Esophagus muscularis mucosa (tissue), 4 donors: Measurements from ENCODE around the gene WSCD2. TPM values are rescaled to one million over a fixed set of nuclear protein-coding genes. Genes with fewer than 3 reads are reported as not detected.

Source experiments
- DNase-seq: peaks from one replicate; pipeline ENCODE4 v3.0.0-alpha.2; 2017; ENCODE audit errors: extremely low spot score
- H3K27ac ChIP-seq, 4 donors: fragments of 200-600 bp; sonication (generic); replicated peaks in 1 of 4; 1 replicate in 3 of 4; 2 replicates in 1 of 4; pipeline ENCODE4 v1.5.1; 2016 to 2019; ENCODE audit warnings: mild to moderate bottlenecking in 1 of 4
- H3K27me3 ChIP-seq, 4 donors: fragments of 200-600 bp; sonication (generic); one replicate each; pipeline versions ENCODE4 v1.5.1 to v1.6.0; 2016 to 2019
- H3K36me3 ChIP-seq, 4 donors: fragments of 200-600 bp; sonication (generic); one replicate each; pipeline ENCODE4 v1.5.1; 2016 to 2019
- H3K4me1 ChIP-seq, 4 donors: fragments of 200-600 bp; sonication (generic); one replicate each; pipeline ENCODE4 v1.5.1; 2016 to 2019
- H3K4me3 ChIP-seq, 4 donors: fragments of 200-600 bp; sonication (generic); 1 replicate in 2 of 4; 2 replicates in 2 of 4; pipeline ENCODE4 v1.5.1; 2016 to 2019; ENCODE audit warnings: mild to moderate bottlenecking in 4 of 4, moderate library complexity in 1 of 4
- H3K9me3 ChIP-seq, 4 donors: fragments of 200-600 bp; sonication (generic); 1 replicate in 3 of 4; 2 replicates in 1 of 4; pipeline ENCODE4 v1.5.1; 2016 to 2019
- CTCF ChIP-seq, 3 experiments: fragments of 200-600 bp in 2 of 3; fragments of 450-650 bp in 1 of 3; sonication (generic) in 2 of 3; IDR thresholded peaks; one replicate each; pipeline ENCODE4 v1.5.1; 2017 to 2019; ENCODE audit warnings: antibody characterized with exemption in 3 of 3, mild to moderate bottlenecking in 2 of 3, moderate library complexity in 1 of 3
- EP300 ChIP-seq: sonication (generic); formaldehyde crosslinking; IDR thresholded peaks from one replicate; pipeline ENCODE4 v1.6.1; 2017; ENCODE audit warnings: antibody characterized with exemption
- POLR2A ChIP-seq: fragments of 450-650 bp; IDR thresholded peaks from one replicate; pipeline ENCODE4 v1.6.1; 2017; ENCODE audit warnings: antibody characterized with exemption, moderate library complexity, mild to moderate bottlenecking, low read depth
- POLR2AphosphoS5 ChIP-seq, 2 donors: sonication (generic); formaldehyde crosslinking; IDR thresholded peaks; one replicate each; pipeline ENCODE4 v1.6.1; 2017; ENCODE audit warnings: antibody characterized with exemption in 2 of 2
- WGBS: methylation state at CpG from one replicate; pipeline ENCODE4 v1.1.5; 2018; 5-methylcytosine and 5-hydroxymethylcytosine counted together
- intact Hi-C: fragments of 100-400 bp; cut with DNase I; formaldehyde crosslinking; loops from one replicate; pipeline ENCODE4 v1.15.1; 2023
- total RNA-seq, 4 donors: library from RNA; depleted of rRNA; stranded (reverse); fragments of >200 nt; gene quantifications; one replicate each; pipeline versions ENCODE4 v1.1.0 to v1.2.1, GENCODE V29; 2016

Gene WSCD2
- total RNA-seq, 4 donors from 2014 or later, result 24.7 to 47.9 (median 30.4) TPM

- intact Hi-C loops, result no loop called here
- peaks cover 0 to 19% (median 5%) of the 10 kb centered on the region in 4 donors for H3K36me3 ChIP-seq
- H3K9me3 ChIP-seq, result peaks cover 0 to 5% (median 0%) of the 10 kb centered on the region in 4 donors
- DNase-seq, result no peak
- H3K27me3 ChIP-seq, result no peaks in the 10 kb centered on the region
- no peak overlapping the region for H3K4me3 ChIP-seq
- WGBS, result no CpG with 5 or more reads among the region's 1 CpG
- TF ChIP-seq POLR2A (no peak), EP300 (no peak), POLR2AphosphoS5 (IDR thresholded peaks at IDR 0.05) (no peak), CTCF (IDR thresholded peaks at IDR 0.05) (no peak)
- no peak overlapping the region for H3K27ac ChIP-seq
- no peaks in the 10 kb centered on the region for H3K4me1 ChIP-seq
Observed at GRCh38 chr12:108205864-108206263, 76.8 kb downstream of the WSCD2 start.

GRCh38 chr12:108207791-108208730 lies 79.0 kb downstream of the WSCD2 start:
- no peaks in the 10 kb centered on the region for H3K27me3 ChIP-seq
- H3K4me1 ChIP-seq, result no peaks in the 10 kb centered on the region
- no peak overlapping the region for H3K27ac ChIP-seq
- peaks cover 0 to 20% (median 8%) of the 10 kb centered on the region in 4 donors for H3K36me3 ChIP-seq
- no peak overlapping the region for H3K4me3 ChIP-seq
- intact Hi-C loops, result no loop called here
- WGBS, result 36% methylated on average over 3 of the region's 3 CpGs
- no peak for DNase-seq
- peaks cover 0 to 5% (median 0%) of the 10 kb centered on the region in 4 donors for H3K9me3 ChIP-seq
- TF ChIP-seq CTCF (IDR thresholded peaks at IDR 0.05) (no peak), EP300 (no peak), POLR2AphosphoS5 (IDR thresholded peaks at IDR 0.05) (no peak), POLR2A (no peak)

- no peak for DNase-seq
- Histone ChIP-seq H3K27ac (no peak overlapping the region), H3K4me1 (no peaks in the 10 kb centered on the region), H3K27me3 (no peaks in the 10 kb centered on the region), H3K36me3 (peaks cover 0 to 29% (median 8%) of the 10 kb centered on the region in 4 donors), H3K4me3 (no peak overlapping the region), H3K9me3 (no peaks in the 10 kb centered on the region)
- intact Hi-C loops, result no loop called here
- TF ChIP-seq POLR2AphosphoS5 (IDR thresholded peaks at IDR 0.05) (no peak), POLR2A (no peak), CTCF (IDR thresholded peaks at IDR 0.05) (no peak), EP300 (no peak)
- WGBS, result 88% methylated on average over 22 of the region's 22 CpGs
Observed at GRCh38 chr12:108210001-108210400, 80.9 kb downstream of the WSCD2 start.

GRCh38 chr12:108211157-108211556 lies 82.1 kb downstream of the WSCD2 start:
- intact Hi-C loops, result no loop called here
- Histone ChIP-seq H3K9me3 (no peaks in the 10 kb centered on the region), H3K27ac (no peak overlapping the region), H3K36me3 (peaks cover 0 to 29% (median 8%) of the 10 kb centered on the region in 4 donors), H3K4me1 (no peaks in the 10 kb centered on the region), H3K27me3 (no peaks in the 10 kb centered on the region), H3K4me3 (no peak overlapping the region)
- no peak for TF ChIP-seq POLR2AphosphoS5 (IDR thresholded peaks at IDR 0.05)
- no peak for TF ChIP-seq EP300
- TF ChIP-seq CTCF (IDR thresholded peaks at IDR 0.05), result no peak
- no peak for TF ChIP-seq POLR2A
- DNase-seq, result no peak
- 48% methylated on average over 2 of the region's 2 CpGs for WGBS
